GM12878 (cell line): Measurements from ENCODE around the gene SENP3. TPM values are rescaled to one million over a fixed set of nuclear protein-coding genes. Genes with fewer than 3 reads are reported as not detected.

Experiments
- BHLHE40 ChIP-seq, 2 experiments: fragments of 450-650 bp in 1 of 2; IDR thresholded peaks; 2 replicates each; pipeline ENCODE4 v1.6.1; 2011 to 2017; ENCODE audit warnings: low read depth in 2 of 2, borderline replicate concordance in 1 of 2, improper control_type of control experiment in 1 of 2, low read length in 1 of 2, mild to moderate bottlenecking in 1 of 2
- BMI1 ChIP-seq: fragments of 450-650 bp; IDR thresholded peaks from 2 replicates; pipeline ENCODE4 v1.6.1; 2016; ENCODE audit warnings: mild to moderate bottlenecking, moderate library complexity, borderline replicate concordance
- EP300 ChIP-seq, 2 experiments: fragments of 150-350 bp in 1 of 2; IDR thresholded peaks; 2 replicates each; pipeline ENCODE4 v1.6.1; 2011 to 2012; ENCODE audit warnings: low read depth in 2 of 2, low read length in 2 of 2, borderline replicate concordance in 1 of 2, improper control_type of control experiment in 1 of 2, inconsistent platforms in 1 of 2; ENCODE audit not compliant: control insufficient read depth in 1 of 2
- GATAD2B ChIP-seq: fragments of 450-650 bp; conservative IDR thresholded peaks from 2 replicates; pipeline ENCODE4 v1.6.1; 2017; ENCODE audit warnings: low read depth, mild to moderate bottlenecking, moderate library complexity
- NR2C1 ChIP-seq: fragments of 450-650 bp; IDR thresholded peaks from 2 replicates; pipeline ENCODE4 v1.6.1; 2017; ENCODE audit warnings: antibody characterized with exemption, mild to moderate bottlenecking, moderate library complexity
- NR2F1 ChIP-seq: fragments of 450-650 bp; conservative IDR thresholded peaks from 2 replicates; pipeline ENCODE4 v1.6.1; 2017; ENCODE audit warnings: mild to moderate bottlenecking
- NRF1 ChIP-seq: conservative IDR thresholded peaks from 2 replicates; pipeline ENCODE4 v1.6.1; 2011; ENCODE audit warnings: mild to moderate bottlenecking, low read depth, low read length, improper control_type of control experiment
- RAD21 ChIP-seq: IDR thresholded peaks from 2 replicates; pipeline ENCODE4 v1.6.1; 2011; ENCODE audit warnings: mild to moderate bottlenecking, low read depth, low read length, moderate library complexity; ENCODE audit not compliant: insufficient read depth
- RBBP5 ChIP-seq: fragments of 200-600 bp; sonication (generic); conservative IDR thresholded peaks from 2 replicates; pipeline ENCODE4 v1.6.1; 2016
- RFX5 ChIP-seq: IDR thresholded peaks from 2 replicates; pipeline ENCODE4 v1.6.1; 2011; ENCODE audit warnings: low read depth, low read length, improper control_type of control experiment
- SMC3 ChIP-seq: IDR thresholded peaks from 2 replicates; pipeline ENCODE4 v1.6.1; 2011; ENCODE audit warnings: low read length, improper control_type of control experiment, borderline replicate concordance
- TAF1 ChIP-seq: IDR thresholded peaks from 2 replicates; pipeline ENCODE4 v1.6.1; 2011; ENCODE audit warnings: mild to moderate bottlenecking, low read depth, low read length, borderline replicate concordance
- YY1 ChIP-seq: IDR thresholded peaks from 2 replicates; pipeline ENCODE4 v1.6.1; 2011; ENCODE audit warnings: low read depth, mild to moderate bottlenecking, low read length
- ZNF217 ChIP-seq: fragments of 450-650 bp; IDR thresholded peaks from 2 replicates; pipeline ENCODE4 v1.6.1; 2017; ENCODE audit warnings: antibody characterized with exemption, mild to moderate bottlenecking
- polyA plus RNA-seq, 11 experiments: library from polyadenylated mRNA; depleted of rRNA in 4 of 11; unstranded in 6 of 11; stranded (reverse) in 5 of 11; fragments of >200 nt; fragmentation: Nextera tagmentation in 4 of 11; fragmentation: Illumina TruSeq in 1 of 11; extraction: Ambion mirVana in 4 of 11; extraction: Trizol in 1 of 11; gene quantifications; 1 replicate in 1 of 11; 2 replicates in 10 of 11; pipeline versions ENCODE4 v1.2.1 to v1.2.3, GENCODE V29; 2011 to 2016; ENCODE audit warnings: inconsistent platforms in 2 of 11, missing spikeins in 2 of 11, low read depth in 1 of 11
- total RNA-seq, 4 experiments: library from RNA; depleted of rRNA in 3 of 4; stranded (reverse); fragments of >200 nt in 3 of 4; fragmentation: Illumina TruSeq in 1 of 4; extraction: Trizol in 1 of 4; gene quantifications; 2 replicates each; pipeline versions ENCODE4 v1.2.1 to v1.2.3, GENCODE V29; 2013 to 2021
- TF ChIP-seq, protein P1 (sequence below): IDR thresholded peaks from 2 replicates; pipeline ENCODE4 v1.6.1; 2012; ENCODE audit warnings: low read depth, low read length, improper control_type of control experiment
- TF ChIP-seq, protein P2 (sequence below): fragments of 450-650 bp; IDR thresholded peaks from 2 replicates; pipeline ENCODE4 v1.6.1; 2016; ENCODE audit warnings: mild to moderate bottlenecking
- TF ChIP-seq, protein P3 (sequence below): fragments of 450-650 bp; IDR thresholded peaks from 2 replicates; pipeline ENCODE4 v1.6.1; 2017; ENCODE audit warnings: borderline replicate concordance
- TF ChIP-seq, protein P4 (sequence below): fragments of 450-650 bp; formaldehyde crosslinking; IDR thresholded peaks from 2 replicates; pipeline ENCODE4 v1.5.0; 2022; ENCODE audit warnings: mild to moderate bottlenecking, missing genetic modification characterization
- TF ChIP-seq, protein P5 (sequence below): IDR thresholded peaks from 2 replicates; pipeline ENCODE4 v1.6.1; 2011; ENCODE audit warnings: mild to moderate bottlenecking, low read depth, low read length, moderate library complexity; ENCODE audit not compliant: insufficient replicate concordance

Gene SENP3
- total and polyA plus RNA-seq, 10 of the 15 experiments (the other 5 are each of a cell fraction or from before 2014, with no cell fraction given), result 1.8 to 113 (median 72.3) TPM

DNA sequence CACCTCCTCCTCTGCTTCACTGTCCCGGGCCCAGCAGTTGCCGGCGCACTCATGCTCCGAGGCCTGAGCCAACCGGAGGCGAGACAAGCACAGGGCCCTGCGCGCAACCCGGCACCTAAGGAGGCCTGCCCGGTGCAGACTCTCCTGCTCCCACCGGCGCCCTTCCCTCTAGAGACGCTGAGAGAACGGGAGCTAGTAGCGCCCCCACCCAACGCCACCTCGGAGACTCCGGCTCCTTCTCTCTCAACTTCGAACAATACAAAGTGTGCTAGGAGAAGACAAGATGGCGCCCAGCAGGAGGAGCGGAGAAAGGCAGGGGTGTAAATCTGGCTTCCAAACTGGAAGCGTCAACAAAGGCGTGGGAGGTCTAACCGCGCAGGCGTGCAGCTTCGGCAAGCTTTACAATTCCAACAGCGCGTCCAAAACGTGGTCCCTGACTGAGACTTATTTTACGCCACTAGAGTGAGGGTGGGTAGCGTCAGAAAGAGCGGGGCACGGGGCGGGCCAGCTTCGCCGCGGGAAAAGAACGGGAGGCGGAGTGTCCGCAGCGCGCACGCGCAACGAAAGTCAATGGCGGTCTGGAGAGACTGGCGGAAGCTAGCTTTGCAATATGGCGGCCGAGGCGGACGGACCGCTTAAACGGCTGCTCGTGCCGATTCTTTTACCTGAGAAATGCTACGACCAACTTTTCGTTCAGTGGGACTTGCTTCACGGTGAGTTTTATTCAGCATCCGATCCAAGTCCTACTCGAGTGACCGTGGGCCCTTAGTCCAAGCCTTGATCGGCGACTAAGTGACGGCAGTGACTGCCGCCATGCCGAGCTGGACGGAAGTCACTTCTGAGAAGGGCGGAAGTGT, 21.8 kb downstream of the SENP3 start, which contains the start of gene MPDU1 (continued):
- TF ChIP-seq GATAD2B (peak; percentile 62; the same call in 1 of the 2 replicates), BMI1 (no peak), NR2F1 (no peak), BHLHE40 (IDR thresholded peaks at IDR 0.05; ENCODE audit: borderline replicate concordance in 1 of 2, low read depth in 2 of 2, low read length in 1 of 2) (peak in 1 of 2 experiments; percentile 78; a peak in 1 of 4 replicates), NR2C1 (peak; percentile 87), ZNF217 (no peak), YY1 (peak; percentile 96), EP300 (IDR thresholded peaks at IDR 0.05; ENCODE audit: borderline replicate concordance in 1 of 2, control insufficient read depth in 1 of 2, low read depth in 2 of 2, low read length in 2 of 2) (no peak), NRF1 (peak; percentile 85), RFX5 (no peak), SMC3 (no peak; the same call in 1 of the 2 replicates), TAF1 (peak; percentile 97), RAD21 (no peak), RBBP5 (no peak)
- TF ChIP-seq, protein P1, sequence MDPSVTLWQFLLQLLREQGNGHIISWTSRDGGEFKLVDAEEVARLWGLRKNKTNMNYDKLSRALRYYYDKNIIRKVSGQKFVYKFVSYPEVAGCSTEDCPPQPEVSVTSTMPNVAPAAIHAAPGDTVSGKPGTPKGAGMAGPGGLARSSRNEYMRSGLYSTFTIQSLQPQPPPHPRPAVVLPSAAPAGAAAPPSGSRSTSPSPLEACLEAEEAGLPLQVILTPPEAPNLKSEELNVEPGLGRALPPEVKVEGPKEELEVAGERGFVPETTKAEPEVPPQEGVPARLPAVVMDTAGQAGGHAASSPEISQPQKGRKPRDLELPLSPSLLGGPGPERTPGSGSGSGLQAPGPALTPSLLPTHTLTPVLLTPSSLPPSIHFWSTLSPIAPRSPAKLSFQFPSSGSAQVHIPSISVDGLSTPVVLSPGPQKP, result no peak
- TF ChIP-seq, protein P2, sequence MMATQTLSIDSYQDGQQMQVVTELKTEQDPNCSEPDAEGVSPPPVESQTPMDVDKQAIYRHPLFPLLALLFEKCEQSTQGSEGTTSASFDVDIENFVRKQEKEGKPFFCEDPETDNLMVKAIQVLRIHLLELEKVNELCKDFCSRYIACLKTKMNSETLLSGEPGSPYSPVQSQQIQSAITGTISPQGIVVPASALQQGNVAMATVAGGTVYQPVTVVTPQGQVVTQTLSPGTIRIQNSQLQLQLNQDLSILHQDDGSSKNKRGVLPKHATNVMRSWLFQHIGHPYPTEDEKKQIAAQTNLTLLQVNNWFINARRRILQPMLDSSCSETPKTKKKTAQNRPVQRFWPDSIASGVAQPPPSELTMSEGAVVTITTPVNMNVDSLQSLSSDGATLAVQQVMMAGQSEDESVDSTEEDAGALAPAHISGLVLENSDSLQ, result peak; percentile 50
- TF ChIP-seq, protein P3, sequence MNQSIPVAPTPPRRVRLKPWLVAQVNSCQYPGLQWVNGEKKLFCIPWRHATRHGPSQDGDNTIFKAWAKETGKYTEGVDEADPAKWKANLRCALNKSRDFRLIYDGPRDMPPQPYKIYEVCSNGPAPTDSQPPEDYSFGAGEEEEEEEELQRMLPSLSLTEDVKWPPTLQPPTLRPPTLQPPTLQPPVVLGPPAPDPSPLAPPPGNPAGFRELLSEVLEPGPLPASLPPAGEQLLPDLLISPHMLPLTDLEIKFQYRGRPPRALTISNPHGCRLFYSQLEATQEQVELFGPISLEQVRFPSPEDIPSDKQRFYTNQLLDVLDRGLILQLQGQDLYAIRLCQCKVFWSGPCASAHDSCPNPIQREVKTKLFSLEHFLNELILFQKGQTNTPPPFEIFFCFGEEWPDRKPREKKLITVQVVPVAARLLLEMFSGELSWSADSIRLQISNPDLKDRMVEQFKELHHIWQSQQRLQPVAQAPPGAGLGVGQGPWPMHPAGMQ, result no peak
- TF ChIP-seq, protein P4, sequence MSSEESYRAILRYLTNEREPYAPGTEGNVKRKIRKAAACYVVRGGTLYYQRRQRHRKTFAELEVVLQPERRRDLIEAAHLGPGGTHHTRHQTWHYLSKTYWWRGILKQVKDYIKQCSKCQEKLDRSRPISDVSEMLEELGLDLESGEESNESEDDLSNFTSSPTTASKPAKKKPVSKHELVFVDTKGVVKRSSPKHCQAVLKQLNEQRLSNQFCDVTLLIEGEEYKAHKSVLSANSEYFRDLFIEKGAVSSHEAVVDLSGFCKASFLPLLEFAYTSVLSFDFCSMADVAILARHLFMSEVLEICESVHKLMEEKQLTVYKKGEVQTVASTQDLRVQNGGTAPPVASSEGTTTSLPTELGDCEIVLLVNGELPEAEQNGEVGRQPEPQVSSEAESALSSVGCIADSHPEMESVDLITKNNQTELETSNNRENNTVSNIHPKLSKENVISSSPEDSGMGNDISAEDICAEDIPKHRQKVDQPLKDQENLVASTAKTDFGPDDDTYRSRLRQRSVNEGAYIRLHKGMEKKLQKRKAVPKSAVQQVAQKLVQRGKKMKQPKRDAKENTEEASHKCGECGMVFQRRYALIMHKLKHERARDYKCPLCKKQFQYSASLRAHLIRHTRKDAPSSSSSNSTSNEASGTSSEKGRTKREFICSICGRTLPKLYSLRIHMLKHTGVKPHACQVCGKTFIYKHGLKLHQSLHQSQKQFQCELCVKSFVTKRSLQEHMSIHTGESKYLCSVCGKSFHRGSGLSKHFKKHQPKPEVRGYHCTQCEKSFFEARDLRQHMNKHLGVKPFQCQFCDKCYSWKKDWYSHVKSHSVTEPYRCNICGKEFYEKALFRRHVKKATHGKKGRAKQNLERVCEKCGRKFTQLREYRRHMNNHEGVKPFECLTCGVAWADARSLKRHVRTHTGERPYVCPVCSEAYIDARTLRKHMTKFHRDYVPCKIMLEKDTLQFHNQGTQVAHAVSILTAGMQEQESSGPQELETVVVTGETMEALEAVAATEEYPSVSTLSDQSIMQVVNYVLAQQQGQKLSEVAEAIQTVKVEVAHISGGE (CRISPR knock-in tag), result 0 out of 2 replicates have a peak, but pooled peaks have one; percentile 85
- TF ChIP-seq, protein P5, sequence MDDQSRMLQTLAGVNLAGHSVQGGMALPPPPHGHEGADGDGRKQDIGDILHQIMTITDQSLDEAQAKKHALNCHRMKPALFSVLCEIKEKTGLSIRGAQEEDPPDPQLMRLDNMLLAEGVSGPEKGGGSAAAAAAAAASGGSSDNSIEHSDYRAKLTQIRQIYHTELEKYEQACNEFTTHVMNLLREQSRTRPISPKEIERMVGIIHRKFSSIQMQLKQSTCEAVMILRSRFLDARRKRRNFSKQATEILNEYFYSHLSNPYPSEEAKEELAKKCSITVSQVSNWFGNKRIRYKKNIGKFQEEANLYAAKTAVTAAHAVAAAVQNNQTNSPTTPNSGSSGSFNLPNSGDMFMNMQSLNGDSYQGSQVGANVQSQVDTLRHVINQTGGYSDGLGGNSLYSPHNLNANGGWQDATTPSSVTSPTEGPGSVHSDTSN, result no peak
